Mesodermal cell (in vitro differentiated cells): ENCODE data around the gene TMEM176A. TPM values are rescaled to one million over a fixed set of nuclear protein-coding genes. Genes with fewer than 3 reads are reported as not detected.

Source experiments
- H3K27ac ChIP-seq: 2 replicates; pipeline ENCODE4 v1.7.0; 2013; ENCODE audit warnings: mild to moderate bottlenecking, low read depth, low read length, moderate library complexity; ENCODE audit not compliant: severe bottlenecking
- H3K36me3 ChIP-seq: 2 replicates; pipeline ENCODE4 v1.7.1; 2013; ENCODE audit warnings: mild to moderate bottlenecking, low read length, moderate library complexity; ENCODE audit not compliant: control insufficient read depth, insufficient read depth
- H3K4me1 ChIP-seq: one replicate; pipeline ENCODE4 v1.7.1; 2013; ENCODE audit warnings: mild to moderate bottlenecking, low read length; ENCODE audit not compliant: insufficient read depth, control insufficient read depth, poor library complexity, severe bottlenecking
- H3K4me3 ChIP-seq: 2 replicates; pipeline ENCODE4 v1.7.0; 2013; ENCODE audit warnings: low read length, control low read depth, mild to moderate bottlenecking; ENCODE audit not compliant: insufficient read depth, poor library complexity, severe bottlenecking; ENCODE audit errors: extremely low read depth
- H3K9me3 ChIP-seq: 2 replicates; pipeline ENCODE4 v1.7.1; 2013; ENCODE audit warnings: mild to moderate bottlenecking, low read length, moderate library complexity; ENCODE audit not compliant: control insufficient read depth
- WGBS, 2 experiments: methylation state at CpG; one replicate each; pipeline ENCODE4 v1.1.5; 2013; ENCODE audit warnings: missing lambda C conversion rate in 2 of 2; ENCODE audit not compliant: insufficient coverage in 2 of 2; 5-methylcytosine and 5-hydroxymethylcytosine counted together
- polyA plus RNA-seq, 2 experiments: library from polyadenylated mRNA; stranded (reverse); fragments of 50-300 nt; gene quantifications; one replicate each; pipeline ENCODE4 v1.2.3, GENCODE V29; 2013

TMEM176A gene
- polyA plus RNA-seq (2013, experiment 1 of 2): 0.81 TPM
- 0.30 TPM for polyA plus RNA-seq (2013, experiment 2 of 2)

- WGBS, 2 experiments: 8% methylated on average over 32 to 35 of the region's 54 CpGs
- no peak within 1 kb of the TSS for H3K27ac ChIP-seq
- no peaks in the 10 kb centered on the region for H3K36me3 ChIP-seq
- H3K9me3 ChIP-seq: no peaks in the 10 kb centered on the region
- H3K4me3 ChIP-seq: no peak within 1 kb of the TSS
- no peaks in the 10 kb centered on the region for H3K4me1 ChIP-seq
Observed at GRCh38 chr7:150800581-150801241, at the start of gene TMEM176A. TSS of gene TMEM176A (plus strand) at chr7:150800769. CDS start at chr7:150801551, 782 bp downstream.

GRCh38 chr7:150751702-150752101, 48.9 kb upstream of the TMEM176A start:
- no CpG with 5 or more reads among the region's 2 CpGs for WGBS, 2 experiments
- H3K4me3 ChIP-seq: no peak overlapping the region
- no peaks in the 10 kb centered on the region for H3K9me3 ChIP-seq
- H3K4me1 ChIP-seq: no peaks in the 10 kb centered on the region
- H3K36me3 ChIP-seq: no peaks in the 10 kb centered on the region
- H3K27ac ChIP-seq: no peak overlapping the region

GRCh38 chr7:150753239-150753638, 47.3 kb upstream of the TMEM176A start:
- H3K36me3 ChIP-seq: no peaks in the 10 kb centered on the region
- no peak overlapping the region for H3K27ac ChIP-seq
- H3K4me1 ChIP-seq: no peaks in the 10 kb centered on the region
- no peak overlapping the region for H3K4me3 ChIP-seq
- WGBS, 2 experiments: 75 to 85% methylated on average over 4 to 5 of the region's 6 CpGs
- no peaks in the 10 kb centered on the region for H3K9me3 ChIP-seq

- Histone ChIP-seq H3K4me3 (no peak overlapping the region), H3K36me3 (no peaks in the 10 kb centered on the region), H3K4me1 (no peaks in the 10 kb centered on the region), H3K27ac (no peak overlapping the region), H3K9me3 (no peaks in the 10 kb centered on the region)
- WGBS, 2 experiments: 35 to 75% methylated on average over 1 to 3 of the region's 3 CpGs
Observed at GRCh38 chr7:150753826-150754603, 46.6 kb upstream of the TMEM176A start.

- H3K4me3 ChIP-seq: no peak overlapping the region
- H3K4me1 ChIP-seq: no peaks in the 10 kb centered on the region
- no peaks in the 10 kb centered on the region for H3K9me3 ChIP-seq
- H3K27ac ChIP-seq: no peak overlapping the region
- H3K36me3 ChIP-seq: no peaks in the 10 kb centered on the region
Observed at GRCh38 chr7:150754951-150755350, 45.6 kb upstream of the TMEM176A start.

GRCh38 chr7:150755473-150756099, 45.0 kb upstream of the TMEM176A start:
- Histone ChIP-seq H3K27ac (no peak overlapping the region), H3K4me1 (no peaks in the 10 kb centered on the region), H3K9me3 (no peaks in the 10 kb centered on the region), H3K4me3 (no peak overlapping the region), H3K36me3 (no peaks in the 10 kb centered on the region)
- 71 to 89% methylated on average over 1 of the region's 4 CpGs for WGBS, 2 experiments

- Histone ChIP-seq H3K4me1 (no peaks in the 10 kb centered on the region), H3K36me3 (no peaks in the 10 kb centered on the region), H3K27ac (no peak overlapping the region), H3K4me3 (no peak overlapping the region), H3K9me3 (no peaks in the 10 kb centered on the region)
- WGBS, 2 experiments: 46 to 70% methylated on average over 2 to 3 of the region's 3 CpGs
Observed at GRCh38 chr7:150756166-150756565, 44.4 kb upstream of the TMEM176A start.

- Histone ChIP-seq H3K36me3 (no peaks in the 10 kb centered on the region), H3K4me1 (no peaks in the 10 kb centered on the region)
- no CpG with 5 or more reads among the region's 1 CpG for WGBS, 2 experiments
Observed at GRCh38 chr7:150756858-150757257, 43.7 kb upstream of the TMEM176A start.

GRCh38 chr7:150759479-150759878, 41.1 kb upstream of the TMEM176A start:
- H3K36me3 ChIP-seq: no peaks in the 10 kb centered on the region
- H3K9me3 ChIP-seq: no peaks in the 10 kb centered on the region
- WGBS, 2 experiments: 100% methylated on average over 1 of the region's 1 CpG
- no peaks in the 10 kb centered on the region for H3K4me1 ChIP-seq
- H3K27ac ChIP-seq: no peak overlapping the region
- H3K4me3 ChIP-seq: no peak overlapping the region

More at GRCh38 chr7:150756858-150757257, 43.7 kb upstream of the TMEM176A start:
- Histone ChIP-seq H3K4me3 (no peak overlapping the region), H3K9me3 (no peaks in the 10 kb centered on the region), H3K27ac (no peak overlapping the region)

GRCh38 chr7:150766334-150766709, 34.2 kb upstream of the TMEM176A start:
- H3K27ac ChIP-seq: no peak overlapping the region
- H3K9me3 ChIP-seq: no peaks in the 10 kb centered on the region
- H3K4me1 ChIP-seq: no peaks in the 10 kb centered on the region
- no peak overlapping the region for H3K4me3 ChIP-seq
- no peaks in the 10 kb centered on the region for H3K36me3 ChIP-seq

- no peaks in the 10 kb centered on the region for H3K9me3 ChIP-seq
- no peak overlapping the region for H3K27ac ChIP-seq
- 67 to 90% methylated on average over 1 to 2 of the region's 4 CpGs for WGBS, 2 experiments
- no peaks in the 10 kb centered on the region for H3K36me3 ChIP-seq
- no peaks in the 10 kb centered on the region for H3K4me1 ChIP-seq
- no peak overlapping the region for H3K4me3 ChIP-seq
Observed at GRCh38 chr7:150769768-150770167, 30.8 kb upstream of the TMEM176A start.
